IMR-90 (cell line): ENCODE results near the gene ELP4. TPM values are rescaled to one million over a fixed set of nuclear protein-coding genes. Genes with fewer than 3 reads are reported as not detected.

Source experiments
- ATAC-seq: fragments of 200-7000 bp; cut with Tn5 transposase; 2 replicates; pipeline ENCODE4 v1.9.1; 2020; ENCODE audit warnings: low read depth, mild to moderate bottlenecking, moderate library complexity
- BruUV-seq: library from RNA; stranded (reverse); fragments of 400-500 nt; replicated peaks from 2 replicates; lab custom pipeline; 2021; lab: Mats Ljungman, UMichigan
- CTCF ChIA-PET: fragments of 300-600 bp; formaldehyde crosslinking; extraction: SDS; loops from one replicate; lab custom pipeline; 2021; ENCODE audit warnings: antibody characterized with exemption; lab: Yijun Ruan, JAX
- POLR2A ChIA-PET: fragments of 300-600 bp; sonication (Branson Sonifier 250); formaldehyde crosslinking; loops from one replicate; lab custom pipeline; 2022; ENCODE audit warnings: antibody characterized with exemption; ENCODE audit not compliant: unreplicated experiment; lab: Charles Lee
- DNase-seq: peaks from one replicate; pipeline ENCODE4 v3.0.0; 2013
- H2AFZ ChIP-seq: replicated peaks from 2 replicates; pipeline ENCODE3; 2013; ENCODE audit warnings: low read length, mild to moderate bottlenecking; ENCODE audit not compliant: poor library complexity
- H2AK5ac ChIP-seq: 2 replicates; pipeline ENCODE4 v1.6.1; 2013; ENCODE audit warnings: low read depth, low read length, inconsistent platforms
- H2AK9ac ChIP-seq: replicated peaks from 2 replicates; pipeline ENCODE3; 2013; ENCODE audit warnings: mild to moderate bottlenecking, low read depth, low read length, moderate library complexity; ENCODE audit not compliant: poor library complexity
- H2BK120ac ChIP-seq: 2 replicates; pipeline ENCODE4 v1.6.1; 2013; ENCODE audit warnings: low read depth, low read length, inconsistent platforms
- H2BK15ac ChIP-seq: 3 replicates; pipeline ENCODE4 v1.6.1; 2013; ENCODE audit warnings: low read depth, low read length, inconsistent platforms
- H2BK20ac ChIP-seq: 2 replicates; pipeline ENCODE4 v1.6.1; 2013; ENCODE audit warnings: low read depth, mild to moderate bottlenecking, inconsistent platforms, low read length, moderate library complexity
- H2BK5ac ChIP-seq: 2 replicates; pipeline ENCODE4 v1.6.1; 2013; ENCODE audit warnings: mild to moderate bottlenecking, low read depth, low read length, inconsistent platforms; ENCODE audit not compliant: poor library complexity, severe bottlenecking
- H3K14ac ChIP-seq: replicated peaks from 2 replicates; pipeline ENCODE4 v1.6.1; 2013; ENCODE audit warnings: low read depth, low read length, inconsistent platforms
- H3K18ac ChIP-seq: 2 replicates; pipeline ENCODE4 v1.6.1; 2013; ENCODE audit warnings: low read depth, low read length, control low read depth
- H3K23ac ChIP-seq: 2 replicates; pipeline ENCODE4 v1.6.1; 2013; ENCODE audit warnings: low read depth, low read length, inconsistent platforms
- H3K27ac ChIP-seq: 2 replicates; pipeline ENCODE4 v1.5.1; 2013; ENCODE audit warnings: mild to moderate bottlenecking, control low read depth, low read length; ENCODE audit not compliant: insufficient read depth
- H3K27me3 ChIP-seq: 2 replicates; pipeline ENCODE4 v1.6.1; 2013; ENCODE audit warnings: low read length; ENCODE audit not compliant: control insufficient read depth, insufficient read depth
- H3K36me3 ChIP-seq: 2 replicates; pipeline ENCODE4 v1.6.1; 2013; ENCODE audit warnings: low read length, mixed read lengths; ENCODE audit not compliant: control insufficient read depth, insufficient read depth
- H3K4ac ChIP-seq: 2 replicates; pipeline ENCODE4 v1.6.1; 2013; ENCODE audit warnings: low read depth, low read length, inconsistent platforms
- H3K4me1 ChIP-seq: 2 replicates; pipeline ENCODE4 v1.6.1; 2013; ENCODE audit warnings: low read length, mixed read lengths; ENCODE audit not compliant: control insufficient read depth, insufficient read depth
- H3K4me2 ChIP-seq: 2 replicates; pipeline ENCODE4 v1.6.1; 2013; ENCODE audit warnings: low read depth, mild to moderate bottlenecking, control low read depth, low read length, moderate library complexity
- H3K4me3 ChIP-seq: 2 replicates; pipeline ENCODE4 v1.5.1; 2013; ENCODE audit warnings: low read depth, mild to moderate bottlenecking, control low read depth, low read length, moderate library complexity; ENCODE audit not compliant: insufficient read depth
- H3K56ac ChIP-seq: 2 replicates; pipeline ENCODE4 v1.6.1; 2013; ENCODE audit warnings: low read length, inconsistent platforms; ENCODE audit not compliant: insufficient read depth; ENCODE audit errors: extremely low read depth
- H3K79me1 ChIP-seq, 2 experiments: 2 replicates each; pipeline ENCODE4 v1.6.1; 2013; ENCODE audit warnings: low read length in 2 of 2, inconsistent platforms in 1 of 2, low read depth in 1 of 2
- H3K9ac ChIP-seq: 2 replicates; pipeline ENCODE4 v1.6.1; 2013; ENCODE audit warnings: low read depth, low read length, control low read depth
- H3K9me1 ChIP-seq: 2 replicates; pipeline ENCODE4 v1.6.1; 2013; ENCODE audit warnings: low read length, inconsistent platforms; ENCODE audit not compliant: insufficient read depth
- H3K9me3 ChIP-seq: 2 replicates; pipeline ENCODE4 v1.6.1; 2013; ENCODE audit warnings: low read length; ENCODE audit not compliant: control insufficient read depth, insufficient read depth
- H4K20me1 ChIP-seq: 2 replicates; pipeline ENCODE4 v1.6.1; 2013; ENCODE audit warnings: low read length, inconsistent platforms; ENCODE audit not compliant: insufficient read depth
- H4K5ac ChIP-seq: 2 replicates; pipeline ENCODE4 v1.6.1; 2013; ENCODE audit warnings: mild to moderate bottlenecking, low read depth, low read length, control low read depth
- H4K8ac ChIP-seq, 2 experiments: 2 replicates each; pipeline ENCODE4 v1.6.1; 2013; ENCODE audit warnings: low read depth in 2 of 2, low read length in 2 of 2, control low read depth in 1 of 2, inconsistent platforms in 1 of 2
- H4K91ac ChIP-seq: 2 replicates; pipeline ENCODE4 v1.6.1; 2013; ENCODE audit warnings: low read depth, low read length, inconsistent platforms; ENCODE audit not compliant: insufficient read depth
- BHLHE40 ChIP-seq: fragments of 150-350 bp; IDR thresholded peaks from 2 replicates; pipeline ENCODE4 v1.6.1; 2016; ENCODE audit warnings: mild to moderate bottlenecking, low read depth, low read length
- CEBPB ChIP-seq: IDR thresholded peaks from 2 replicates; pipeline ENCODE4 v1.6.1; 2012; ENCODE audit warnings: low read depth, low read length, improper control_type of control experiment
- CHD1 ChIP-seq: IDR thresholded peaks from 2 replicates; pipeline ENCODE4 v1.6.1; 2012; ENCODE audit warnings: low read depth, low read length, improper control_type of control experiment
- ELK1 ChIP-seq: fragments of 150-350 bp; IDR thresholded peaks from 2 replicates; pipeline ENCODE4 v1.6.1; 2016; ENCODE audit warnings: low read depth, mild to moderate bottlenecking, low read length, moderate library complexity, borderline replicate concordance
- FOS ChIP-seq: fragments of 150-350 bp; IDR thresholded peaks from 2 replicates; pipeline ENCODE4 v1.6.1; 2016; ENCODE audit warnings: low read depth, low read length
- MAFK ChIP-seq: IDR thresholded peaks from 2 replicates; pipeline ENCODE4 v1.6.1; 2012; ENCODE audit warnings: low read depth, low read length, improper control_type of control experiment
- MAZ ChIP-seq: IDR thresholded peaks from 2 replicates; pipeline ENCODE4 v1.6.1; 2012; ENCODE audit warnings: low read depth, mild to moderate bottlenecking, low read length, improper control_type of control experiment, moderate library complexity, borderline replicate concordance
- MXI1 ChIP-seq: IDR thresholded peaks from 2 replicates; pipeline ENCODE4 v1.6.1; 2012; ENCODE audit warnings: low read depth, mild to moderate bottlenecking, low read length, moderate library complexity, borderline replicate concordance
- NFE2L2 ChIP-seq: fragments of 150-350 bp; IDR thresholded peaks from 2 replicates; pipeline ENCODE4 v1.6.1; 2016; ENCODE audit warnings: low read depth, mild to moderate bottlenecking, low read length
- POLR2A ChIP-seq: IDR thresholded peaks from 2 replicates; pipeline ENCODE4 v1.6.1; 2012; ENCODE audit warnings: mild to moderate bottlenecking, low read depth, low read length
- RAD21 ChIP-seq: IDR thresholded peaks from 2 replicates; pipeline ENCODE4 v1.6.1; 2012; ENCODE audit warnings: low read length, improper control_type of control experiment
- RCOR1 ChIP-seq: IDR thresholded peaks from 2 replicates; pipeline ENCODE4 v1.6.1; 2012; ENCODE audit warnings: mild to moderate bottlenecking, low read length, improper control_type of control experiment; ENCODE audit not compliant: insufficient replicate concordance
- RFX5 ChIP-seq: IDR thresholded peaks from 2 replicates; pipeline ENCODE4 v1.8.0; 2012; ENCODE audit warnings: low read depth, mild to moderate bottlenecking, low read length, moderate library complexity
- SMC3 ChIP-seq: fragments of 150-350 bp; IDR thresholded peaks from 2 replicates; pipeline ENCODE4 v1.6.1; 2016; ENCODE audit warnings: low read depth, mild to moderate bottlenecking, antibody characterized with exemption, low read length, moderate library complexity
- WGBS, 2 experiments: methylation state at CpG; one replicate each; pipeline versions ENCODE4 v1.1.5 to v1.1.7; 2013; ENCODE audit warnings: missing lambda C conversion rate in 2 of 2; ENCODE audit not compliant: insufficient read length in 1 of 2; ENCODE audit errors: extremely low coverage in 2 of 2; 5-methylcytosine and 5-hydroxymethylcytosine counted together
- dilution Hi-C: fragments of 300-500 bp; cut with HindIII; formaldehyde crosslinking; loops from one replicate; pipeline ENCODE4 v1.14.3; 2018; ENCODE audit warnings: low sequenced_read_pairs; ENCODE audit not compliant: unreplicated experiment
- in situ Hi-C: fragments of 300-500 bp; cut with MboI; formaldehyde crosslinking; loops from 3 replicates; pipeline ENCODE4 v1.14.3; 2019; ENCODE audit warnings: low sequenced_read_pairs, inconsistent platforms, mixed read lengths
- intact Hi-C: fragments of 100-400 bp; cut with micrococcal nuclease; formaldehyde crosslinking; loops from 2 replicates; pipeline ENCODE4 v1.10.0; 2022
- polyA plus RNA-seq, 3 experiments: library from polyadenylated mRNA; depleted of rRNA; stranded (reverse); fragments of >200 nt; gene quantifications; 2 replicates each; pipeline ENCODE4 v1.2.3, GENCODE V29; 2012; ENCODE audit warnings: low replicate concordance in 1 of 3
- total RNA-seq: library from RNA; depleted of rRNA; stranded (reverse); fragments of >200 nt; gene quantifications from 2 replicates; pipeline ENCODE4 v1.2.3, GENCODE V29; 2012
- TF ChIP-seq, protein P1 (sequence below): fragments of 150-350 bp; IDR thresholded peaks from 2 replicates; pipeline ENCODE4 v1.6.1; 2017; ENCODE audit warnings: mild to moderate bottlenecking, antibody characterized with exemption, low read length, low read depth
- TF ChIP-seq, protein P2 (sequence below): conservative IDR thresholded peaks from 2 replicates; pipeline ENCODE4 v1.5.1; 2012; ENCODE audit warnings: mild to moderate bottlenecking, low read depth, low read length, improper control_type of control experiment

ELP4 gene
- total and polyA plus RNA-seq, 2 of the 4 experiments (the other 2 are of a cell fraction), result 8.4 to 20.4 TPM

- no TSS peak for BruUV-seq
- TF ChIP-seq RAD21 (no peak), ELK1 (no peak), MXI1 (no peak), MAZ (no peak), FOS (no peak), CEBPB (no peak), NFE2L2 (no peak), CHD1 (no peak), SMC3 (no peak), MAFK (no peak), RFX5 (no peak), BHLHE40 (no peak), RCOR1 (no peak), POLR2A (no peak)
- TF ChIP-seq, protein P1, sequence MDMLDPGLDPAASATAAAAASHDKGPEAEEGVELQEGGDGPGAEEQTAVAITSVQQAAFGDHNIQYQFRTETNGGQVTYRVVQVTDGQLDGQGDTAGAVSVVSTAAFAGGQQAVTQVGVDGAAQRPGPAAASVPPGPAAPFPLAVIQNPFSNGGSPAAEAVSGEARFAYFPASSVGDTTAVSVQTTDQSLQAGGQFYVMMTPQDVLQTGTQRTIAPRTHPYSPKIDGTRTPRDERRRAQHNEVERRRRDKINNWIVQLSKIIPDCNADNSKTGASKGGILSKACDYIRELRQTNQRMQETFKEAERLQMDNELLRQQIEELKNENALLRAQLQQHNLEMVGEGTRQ, result no peak
- TF ChIP-seq, protein P2, sequence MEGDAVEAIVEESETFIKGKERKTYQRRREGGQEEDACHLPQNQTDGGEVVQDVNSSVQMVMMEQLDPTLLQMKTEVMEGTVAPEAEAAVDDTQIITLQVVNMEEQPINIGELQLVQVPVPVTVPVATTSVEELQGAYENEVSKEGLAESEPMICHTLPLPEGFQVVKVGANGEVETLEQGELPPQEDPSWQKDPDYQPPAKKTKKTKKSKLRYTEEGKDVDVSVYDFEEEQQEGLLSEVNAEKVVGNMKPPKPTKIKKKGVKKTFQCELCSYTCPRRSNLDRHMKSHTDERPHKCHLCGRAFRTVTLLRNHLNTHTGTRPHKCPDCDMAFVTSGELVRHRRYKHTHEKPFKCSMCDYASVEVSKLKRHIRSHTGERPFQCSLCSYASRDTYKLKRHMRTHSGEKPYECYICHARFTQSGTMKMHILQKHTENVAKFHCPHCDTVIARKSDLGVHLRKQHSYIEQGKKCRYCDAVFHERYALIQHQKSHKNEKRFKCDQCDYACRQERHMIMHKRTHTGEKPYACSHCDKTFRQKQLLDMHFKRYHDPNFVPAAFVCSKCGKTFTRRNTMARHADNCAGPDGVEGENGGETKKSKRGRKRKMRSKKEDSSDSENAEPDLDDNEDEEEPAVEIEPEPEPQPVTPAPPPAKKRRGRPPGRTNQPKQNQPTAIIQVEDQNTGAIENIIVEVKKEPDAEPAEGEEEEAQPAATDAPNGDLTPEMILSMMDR, result no peak
- Histone ChIP-seq H3K56ac (no peak overlapping the region), H3K18ac (no peak overlapping the region), H3K4me3 (no peak overlapping the region), H4K8ac (no peak overlapping the region), H2AK5ac (no peak overlapping the region), H3K9me3 (no peaks in the 10 kb centered on the region), H2AFZ (no peak overlapping the region), H3K27ac (no peak overlapping the region), H3K4me2 (no peak overlapping the region), H4K20me1 (no peaks in the 10 kb centered on the region), H3K9ac (no peak overlapping the region), H3K23ac (no peak overlapping the region), H2AK9ac (no peak overlapping the region), H3K36me3 (no peaks in the 10 kb centered on the region), H3K4me1 (no peaks in the 10 kb centered on the region), H4K91ac (no peak overlapping the region), H3K9me1 (no peaks in the 10 kb centered on the region), H2BK20ac (no peak overlapping the region), H2BK5ac (no peak overlapping the region), H2BK15ac (no peak overlapping the region), H3K4ac (no peak overlapping the region), H3K14ac (no peak overlapping the region), H4K5ac (no peak overlapping the region), H2BK120ac (no peak overlapping the region), H3K79me1 (no peaks in the 10 kb centered on the region), H3K27me3 (no peaks in the 10 kb centered on the region)
- ChIA-PET CTCF (no interaction called here), POLR2A (no interaction called here)
- DNase-seq, result no peak
- in situ Hi-C loops, result no loop called here
- intact Hi-C loops, result loop anchor here (10.0 kb wide), 1 partner anchor 1015 kb away; no protein-coding TSS in a partner anchor
- ATAC-seq, result no peak
- dilution Hi-C loops, result no loop called here
- WGBS, 2 experiments, result no CpG with 5 or more reads among the region's 1 CpG
These were observed 230.6 kb downstream of the ELP4 start for GRCh38 chr11:31740131-31740530.
